Measurements from ENCODE around the gene INF2.

The INF2 gene

DNA sequence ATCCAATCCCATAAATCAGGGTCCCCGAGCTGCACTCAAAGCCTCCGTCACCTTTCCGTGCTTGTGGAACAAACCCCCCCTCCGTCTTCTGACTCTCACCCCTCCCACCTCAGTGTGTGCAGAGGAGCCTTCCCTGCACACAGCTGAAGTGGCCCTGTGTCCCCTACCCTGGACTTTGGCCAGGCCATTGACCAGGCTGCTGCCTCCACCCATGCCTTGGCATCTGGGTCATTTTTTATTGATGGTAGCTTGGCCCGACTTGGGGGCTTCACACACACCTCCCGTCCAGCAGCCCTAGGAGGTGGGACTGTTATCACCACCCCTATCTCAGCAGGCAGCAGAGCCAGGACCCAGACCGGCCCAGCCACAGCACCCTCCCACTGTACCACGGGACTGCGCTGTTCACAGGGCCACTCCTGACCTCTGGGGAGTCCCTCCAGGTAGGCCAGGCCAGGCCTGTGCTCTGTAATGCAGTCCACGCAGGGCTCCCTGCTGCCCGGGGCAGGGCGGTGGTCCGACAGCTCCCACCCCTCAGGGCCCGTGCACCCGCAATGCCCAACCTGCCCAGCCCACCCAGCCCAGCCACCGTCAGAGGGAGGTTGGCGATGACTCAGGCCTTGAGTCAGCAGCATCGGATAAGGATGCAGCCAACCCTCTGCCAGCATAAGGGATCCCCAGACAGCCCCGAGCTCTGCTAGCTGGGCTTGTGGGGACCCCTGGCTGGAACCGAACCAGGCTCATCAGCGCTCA is 9.2 kb upstream of the INF2 start:
- no peak for DNase-seq (ENCODE audit: low spot score)

DNA sequence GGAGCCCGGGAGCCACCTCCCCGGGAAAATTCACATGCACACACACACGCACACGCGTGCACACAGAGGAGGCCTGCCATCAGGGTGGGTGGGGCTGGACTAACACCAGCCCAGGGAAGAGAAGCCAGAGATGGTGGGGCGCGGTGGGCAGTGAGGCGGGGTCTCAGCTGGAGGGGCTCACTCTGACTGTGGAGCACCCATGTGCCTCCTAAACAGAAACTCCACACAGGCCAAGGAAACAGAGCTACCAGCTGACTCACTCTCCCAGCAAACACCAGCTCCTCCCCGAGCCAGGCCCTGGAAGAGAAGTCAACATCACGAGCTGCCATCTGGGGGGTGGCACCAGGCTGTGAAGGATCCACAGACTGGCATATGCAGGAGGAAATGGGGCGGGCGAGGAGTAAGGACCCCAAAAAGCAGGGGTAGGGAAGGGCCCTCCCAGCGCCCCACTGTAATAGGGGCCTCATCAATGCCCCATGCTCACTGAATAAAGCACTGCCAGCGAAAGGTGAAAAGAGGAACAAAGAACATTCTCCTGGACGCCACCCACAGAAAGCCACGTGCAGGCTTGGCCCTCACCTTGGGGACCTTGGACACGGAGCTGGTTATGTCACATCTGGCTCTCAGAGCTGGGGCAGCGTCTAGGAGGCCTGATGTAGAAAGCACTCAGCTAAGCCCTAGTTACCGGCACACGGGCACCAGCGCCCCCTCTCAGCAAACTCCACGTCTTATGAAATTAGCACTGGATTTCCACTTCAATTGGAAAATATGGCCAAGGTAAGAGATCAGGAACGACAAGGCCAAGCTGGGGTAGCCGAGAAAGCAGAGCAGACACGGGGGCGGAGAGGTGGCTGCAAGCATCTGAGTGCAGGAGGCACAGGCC is 8.4 kb upstream of the INF2 start:
- DNase-seq (ENCODE audit: low spot score): peak; percentile 80
- TF ChIP-seq, protein P1, sequence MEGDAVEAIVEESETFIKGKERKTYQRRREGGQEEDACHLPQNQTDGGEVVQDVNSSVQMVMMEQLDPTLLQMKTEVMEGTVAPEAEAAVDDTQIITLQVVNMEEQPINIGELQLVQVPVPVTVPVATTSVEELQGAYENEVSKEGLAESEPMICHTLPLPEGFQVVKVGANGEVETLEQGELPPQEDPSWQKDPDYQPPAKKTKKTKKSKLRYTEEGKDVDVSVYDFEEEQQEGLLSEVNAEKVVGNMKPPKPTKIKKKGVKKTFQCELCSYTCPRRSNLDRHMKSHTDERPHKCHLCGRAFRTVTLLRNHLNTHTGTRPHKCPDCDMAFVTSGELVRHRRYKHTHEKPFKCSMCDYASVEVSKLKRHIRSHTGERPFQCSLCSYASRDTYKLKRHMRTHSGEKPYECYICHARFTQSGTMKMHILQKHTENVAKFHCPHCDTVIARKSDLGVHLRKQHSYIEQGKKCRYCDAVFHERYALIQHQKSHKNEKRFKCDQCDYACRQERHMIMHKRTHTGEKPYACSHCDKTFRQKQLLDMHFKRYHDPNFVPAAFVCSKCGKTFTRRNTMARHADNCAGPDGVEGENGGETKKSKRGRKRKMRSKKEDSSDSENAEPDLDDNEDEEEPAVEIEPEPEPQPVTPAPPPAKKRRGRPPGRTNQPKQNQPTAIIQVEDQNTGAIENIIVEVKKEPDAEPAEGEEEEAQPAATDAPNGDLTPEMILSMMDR (IDR thresholded peaks at IDR 0.05; ENCODE audit: extremely low read depth, missing control alignments): peak; percentile 11

More for the DNA sequence above, 9.2 kb upstream of the INF2 start:
- TF ChIP-seq, protein P1 (IDR thresholded peaks at IDR 0.05; ENCODE audit: extremely low read depth, missing control alignments): no peak

DNA sequence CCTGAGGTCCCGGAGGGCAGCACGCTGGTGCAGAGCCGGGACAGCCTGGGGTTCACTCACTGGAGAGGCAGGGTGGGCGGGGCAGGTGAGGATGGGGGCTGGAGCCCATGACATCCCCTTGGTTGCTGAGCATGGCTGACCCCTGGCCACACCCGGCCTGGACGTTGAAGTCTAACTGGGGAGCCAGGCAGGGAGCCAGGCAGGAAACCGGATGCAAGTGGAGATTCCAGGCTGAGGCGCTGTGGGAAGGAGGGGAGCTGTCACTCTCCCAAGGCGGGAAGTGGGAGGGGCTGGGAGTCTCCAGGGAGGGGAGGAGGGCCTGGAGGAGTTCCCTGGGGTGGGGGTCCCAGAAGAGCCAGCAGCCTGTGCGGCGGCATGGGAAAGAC is 7.7 kb upstream of the INF2 start:
- DNase-seq (ENCODE audit: low spot score): no peak
- TF ChIP-seq, protein P1 (IDR thresholded peaks at IDR 0.05; ENCODE audit: extremely low read depth, missing control alignments): no peak

DNA sequence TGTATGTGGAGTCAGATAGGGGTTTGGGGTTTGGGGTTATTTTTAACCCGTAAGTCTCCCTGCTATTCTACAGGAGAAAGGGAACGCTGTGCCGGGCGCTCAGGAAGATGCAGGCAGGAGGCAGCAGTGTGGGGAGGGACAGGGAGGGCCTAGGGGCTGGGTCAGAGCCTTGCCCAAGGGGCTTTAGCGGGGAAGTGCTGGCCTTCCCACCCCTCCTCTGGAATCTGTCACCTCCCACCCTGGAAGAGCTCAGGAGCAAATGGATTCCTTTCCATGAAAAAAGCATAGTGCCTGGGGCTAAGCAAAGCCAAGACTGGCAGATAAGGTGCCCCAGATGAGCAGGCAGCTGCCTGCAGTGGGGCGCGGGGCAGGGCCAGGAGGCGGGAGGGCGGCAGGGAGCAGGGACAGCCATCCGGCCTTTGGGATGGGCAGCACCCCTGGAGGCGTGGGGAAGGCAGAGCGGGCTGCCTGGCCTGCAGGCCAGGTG is 7.3 kb upstream of the INF2 start:
- TF ChIP-seq, protein P1 (IDR thresholded peaks at IDR 0.05; ENCODE audit: extremely low read depth, missing control alignments): no peak
- no peak for DNase-seq (ENCODE audit: low spot score)

DNA sequence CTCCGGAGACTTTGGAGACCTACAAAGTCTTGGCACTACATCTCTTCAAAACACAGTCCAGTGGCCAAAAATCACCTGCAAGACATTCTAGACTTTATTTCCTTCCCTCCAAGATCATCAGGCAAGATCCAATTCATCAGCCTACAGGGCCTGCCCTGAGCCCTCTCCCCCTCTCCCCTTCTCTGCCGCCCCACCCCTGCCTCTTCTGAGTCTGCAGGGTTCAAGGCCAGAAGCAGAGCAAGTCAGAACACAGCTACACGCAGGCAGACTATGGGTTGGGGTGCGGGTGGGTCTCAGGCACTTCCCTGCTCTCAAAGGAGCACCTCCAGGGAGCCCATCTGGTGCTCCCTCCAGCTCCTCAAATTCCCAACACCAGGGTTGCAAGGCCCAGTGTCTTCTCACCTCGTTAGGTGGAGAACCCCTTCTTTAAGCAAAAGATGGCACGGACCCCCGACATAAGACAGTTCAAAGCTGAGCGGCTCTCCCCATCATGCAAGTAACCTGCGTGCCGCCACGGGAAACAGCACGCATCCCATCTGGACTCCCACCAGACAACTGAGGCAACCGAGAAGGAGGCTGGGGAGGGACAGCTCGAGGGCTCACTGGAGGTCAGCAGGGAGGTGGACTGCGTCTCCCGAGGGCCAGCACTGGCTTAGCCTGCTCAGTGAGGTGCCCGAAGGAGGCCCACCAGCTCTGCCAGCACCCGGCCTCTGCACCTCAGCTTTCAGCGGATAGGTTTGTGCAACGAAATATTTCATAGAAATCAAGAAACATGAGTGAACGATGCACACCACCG is 5.6 kb upstream of the INF2 start:
- TF ChIP-seq, protein P1 (IDR thresholded peaks at IDR 0.05; ENCODE audit: extremely low read depth, missing control alignments): no peak
- DNase-seq (ENCODE audit: low spot score): no peak

DNA sequence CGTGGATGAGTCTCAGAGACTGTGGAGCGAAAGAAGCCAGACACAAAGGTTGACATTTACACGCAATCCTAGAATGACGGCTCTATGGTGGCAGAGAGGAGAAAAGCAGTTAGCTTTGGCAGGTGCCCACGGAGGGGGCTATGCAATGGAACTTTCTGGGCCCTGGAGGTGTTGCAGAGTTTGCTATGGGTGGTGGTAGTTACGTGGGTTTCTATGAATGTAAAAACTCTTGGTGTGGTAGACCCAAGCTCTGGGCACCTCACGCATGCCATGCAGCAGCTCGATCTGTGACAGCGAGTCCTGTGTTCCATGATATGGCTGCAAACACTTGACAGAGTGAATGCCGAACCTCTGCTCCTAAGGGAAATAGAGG is 5.0 kb upstream of the INF2 start:
- TF ChIP-seq, protein P1 (IDR thresholded peaks at IDR 0.05; ENCODE audit: extremely low read depth, missing control alignments): no peak
- DNase-seq (ENCODE audit: low spot score): no peak
